AG09309 (cell line): ENCODE data around the gene ANTXR1.

ENCODE experiments used
- DNase-seq: peaks from one replicate; pipeline ENCODE4 v3.0.0-alpha.2; 2010; ENCODE audit warnings: low read depth
- H3K4me3 ChIP-seq: 2 replicates; pipeline ENCODE4 v1.5.1; 2011; ENCODE audit warnings: mild to moderate bottlenecking, low read depth, low read length, moderate library complexity; ENCODE audit not compliant: control insufficient read depth
- TF ChIP-seq, protein P1 (sequence below): IDR thresholded peaks from 2 replicates; pipeline ENCODE4 v1.5.1; 2011; ENCODE audit warnings: mild to moderate bottlenecking, low read depth, low read length, inconsistent platforms; ENCODE audit not compliant: insufficient read depth, control insufficient read depth; ENCODE audit errors: missing control alignments

Gene ANTXR1

DNA sequence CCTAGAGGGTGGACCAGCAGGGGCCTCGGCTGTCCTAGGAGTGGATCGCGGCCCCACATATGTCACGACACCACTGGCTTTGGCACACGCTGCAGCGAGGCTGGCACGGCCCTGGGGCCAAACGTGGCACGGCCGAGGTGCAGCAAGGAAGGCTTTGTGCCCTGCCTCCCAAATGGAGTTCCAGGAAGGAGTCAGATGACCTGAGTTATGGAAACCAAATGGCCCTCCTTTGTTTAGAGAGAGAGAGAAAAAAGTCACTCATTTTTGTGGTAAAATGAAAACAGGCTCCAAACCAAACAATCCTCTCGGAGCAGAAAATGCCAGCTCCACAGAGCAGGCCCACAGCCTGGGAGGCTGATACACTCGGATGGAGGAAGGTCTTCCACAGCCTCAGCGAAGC, 105.6 kb downstream of the ANTXR1 start:
- DNase-seq, result no peak
- TF ChIP-seq, protein P1, sequence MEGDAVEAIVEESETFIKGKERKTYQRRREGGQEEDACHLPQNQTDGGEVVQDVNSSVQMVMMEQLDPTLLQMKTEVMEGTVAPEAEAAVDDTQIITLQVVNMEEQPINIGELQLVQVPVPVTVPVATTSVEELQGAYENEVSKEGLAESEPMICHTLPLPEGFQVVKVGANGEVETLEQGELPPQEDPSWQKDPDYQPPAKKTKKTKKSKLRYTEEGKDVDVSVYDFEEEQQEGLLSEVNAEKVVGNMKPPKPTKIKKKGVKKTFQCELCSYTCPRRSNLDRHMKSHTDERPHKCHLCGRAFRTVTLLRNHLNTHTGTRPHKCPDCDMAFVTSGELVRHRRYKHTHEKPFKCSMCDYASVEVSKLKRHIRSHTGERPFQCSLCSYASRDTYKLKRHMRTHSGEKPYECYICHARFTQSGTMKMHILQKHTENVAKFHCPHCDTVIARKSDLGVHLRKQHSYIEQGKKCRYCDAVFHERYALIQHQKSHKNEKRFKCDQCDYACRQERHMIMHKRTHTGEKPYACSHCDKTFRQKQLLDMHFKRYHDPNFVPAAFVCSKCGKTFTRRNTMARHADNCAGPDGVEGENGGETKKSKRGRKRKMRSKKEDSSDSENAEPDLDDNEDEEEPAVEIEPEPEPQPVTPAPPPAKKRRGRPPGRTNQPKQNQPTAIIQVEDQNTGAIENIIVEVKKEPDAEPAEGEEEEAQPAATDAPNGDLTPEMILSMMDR, result no peak
- no peak overlapping the region for H3K4me3 ChIP-seq

DNA sequence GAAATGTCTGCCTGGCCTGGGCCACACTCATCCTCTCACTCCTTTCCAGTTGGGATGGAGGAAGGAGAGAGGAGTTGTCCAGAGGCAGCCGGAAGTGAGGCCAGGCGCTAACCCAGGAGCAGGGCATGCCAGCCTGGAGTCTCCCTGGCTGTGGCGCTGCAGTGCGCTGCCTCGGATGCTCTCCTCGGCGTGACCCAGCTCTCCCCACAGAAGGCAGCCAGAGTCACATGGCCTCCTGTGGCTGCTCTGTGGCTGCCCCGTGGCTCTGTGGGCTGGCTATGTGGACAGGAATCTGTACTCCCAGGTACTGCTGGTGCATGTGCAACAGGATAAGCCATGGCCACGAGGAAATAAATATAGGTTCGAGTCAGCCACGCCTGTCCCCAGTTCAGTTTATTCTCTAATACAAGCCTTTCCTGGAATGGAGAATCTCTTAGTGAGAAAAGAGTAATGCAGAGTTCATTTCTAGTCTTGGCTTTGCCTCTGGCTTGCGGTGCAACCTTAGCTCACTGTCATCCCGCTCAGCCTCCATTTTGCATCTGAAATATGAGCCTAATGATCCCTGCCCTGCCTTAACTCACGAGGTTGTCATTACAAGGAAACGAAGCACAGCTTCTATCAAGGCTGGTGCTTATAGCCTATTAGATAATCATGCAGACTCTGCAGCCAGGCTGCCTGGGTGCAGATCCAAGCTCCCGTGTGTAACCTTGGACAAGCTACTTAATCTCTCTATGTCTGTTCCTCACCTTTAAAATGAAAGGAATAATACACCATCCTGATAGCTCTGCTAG, 106.3 kb downstream of the ANTXR1 start:
- DNase-seq, result no peak
- TF ChIP-seq, protein P1, result no peak

DNA sequence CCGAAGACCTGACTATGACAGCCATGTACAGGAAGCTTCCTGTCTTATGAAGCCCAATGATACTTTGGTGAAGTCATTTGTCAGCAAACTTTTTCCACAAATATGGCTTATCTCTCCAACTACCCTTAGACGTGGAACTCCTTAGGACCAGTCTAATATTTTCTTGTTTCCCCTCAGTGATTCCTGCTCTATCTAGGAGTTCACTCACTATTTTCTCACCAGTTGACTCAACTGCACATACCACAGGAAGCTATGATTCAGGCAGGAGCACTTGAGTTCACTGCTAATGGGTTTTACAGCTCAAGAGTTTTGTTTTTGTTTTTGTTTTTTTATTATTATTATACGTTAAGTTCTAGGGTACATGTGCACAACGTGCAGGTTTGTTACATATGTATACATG, 109.3 kb downstream of the ANTXR1 start:
- no peak overlapping the region for H3K4me3 ChIP-seq
- TF ChIP-seq, protein P1, result no peak
- DNase-seq, result no peak

More for the DNA sequence above, 106.3 kb downstream of the ANTXR1 start:
- H3K4me3 ChIP-seq, result no peak overlapping the region

DNA sequence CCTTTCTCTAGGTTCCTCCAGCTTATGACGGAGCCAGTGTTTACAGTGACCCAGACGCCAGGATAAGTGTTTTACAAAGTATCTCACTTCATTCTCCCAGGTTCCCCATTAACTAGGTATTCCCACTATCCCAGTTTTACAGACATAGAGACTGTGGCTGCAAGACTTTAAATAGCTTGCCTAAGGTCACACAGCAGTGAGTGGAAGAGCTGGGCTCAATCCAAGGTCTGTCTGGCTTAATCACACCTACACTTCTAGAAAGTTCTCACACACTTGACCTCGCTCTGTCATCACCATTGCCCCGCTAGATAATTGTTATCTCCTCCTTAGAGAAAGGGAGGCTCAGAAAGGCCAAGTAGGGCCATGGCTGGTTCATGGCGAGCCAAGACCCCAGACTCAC, 110.2 kb downstream of the ANTXR1 start:
- DNase-seq, result no peak
- TF ChIP-seq, protein P1, result no peak
- no peak overlapping the region for H3K4me3 ChIP-seq

DNA sequence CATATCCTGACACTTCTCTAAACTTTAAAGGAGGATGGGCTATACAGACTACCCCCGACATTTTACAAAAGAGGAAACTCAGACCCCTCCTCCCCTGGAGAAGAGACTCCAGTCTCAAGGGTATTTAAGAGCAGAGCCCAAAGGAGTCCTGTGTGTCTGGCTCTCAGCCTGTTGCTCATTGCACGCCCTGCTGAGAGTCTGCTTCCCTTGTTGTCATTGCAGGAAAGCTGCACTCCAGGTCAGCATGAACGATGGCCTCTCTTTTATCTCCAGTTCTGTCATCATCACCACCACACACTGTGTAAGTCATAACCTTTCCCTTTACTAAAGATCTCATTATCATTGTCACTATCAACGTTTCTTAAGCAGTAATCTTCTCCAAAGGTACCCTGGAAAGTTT, 111.4 kb downstream of the ANTXR1 start:
- no peak for DNase-seq
- H3K4me3 ChIP-seq, result no peak overlapping the region
- TF ChIP-seq, protein P1, result no peak

DNA sequence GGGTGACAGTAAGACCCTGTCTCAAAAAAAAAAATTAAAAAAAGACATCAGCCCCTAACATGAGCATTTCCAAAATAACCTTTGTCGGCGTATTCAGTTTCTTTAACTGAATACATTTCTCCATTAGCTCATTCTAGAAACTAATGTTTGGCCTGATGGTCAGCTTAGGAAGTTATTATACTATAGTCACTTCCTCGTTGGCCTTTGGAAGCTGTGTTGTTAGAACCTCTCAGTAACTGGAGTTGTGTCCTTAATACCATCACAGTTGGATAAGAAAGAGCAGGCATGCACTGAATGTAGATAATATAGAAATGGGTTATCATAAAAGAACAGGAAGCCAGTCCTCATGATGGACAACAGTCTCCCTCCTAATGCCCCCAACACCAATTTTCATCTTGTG, 112.8 kb downstream of the ANTXR1 start:
- no peak overlapping the region for H3K4me3 ChIP-seq
- no peak for DNase-seq
- TF ChIP-seq, protein P1, result no peak

DNA sequence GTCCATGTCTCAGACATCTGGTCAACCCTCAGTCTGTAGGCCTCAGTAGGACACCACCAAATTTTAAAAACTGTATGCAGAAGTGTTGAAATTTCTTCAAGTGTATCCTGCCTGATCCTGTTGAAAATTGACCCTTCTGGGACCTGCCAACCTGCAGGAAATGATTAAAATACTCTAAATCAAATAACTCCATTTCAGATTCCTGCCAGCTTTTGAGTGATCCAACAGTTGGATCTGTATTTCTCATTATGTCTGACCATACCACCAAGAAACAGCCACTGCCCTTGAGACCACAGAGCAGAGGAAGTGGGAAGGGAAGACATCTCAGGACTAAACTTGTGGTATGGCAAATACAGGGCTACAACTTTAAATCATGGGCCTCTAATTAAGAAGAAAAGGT, 113.4 kb downstream of the ANTXR1 start:
- H3K4me3 ChIP-seq, result no peak overlapping the region
- TF ChIP-seq, protein P1, result no peak
- no peak for DNase-seq
